Keratinocyte (primary cell): Measurements from ENCODE around the gene C1orf56. TPM values are rescaled to one million over a fixed set of nuclear protein-coding genes. Genes with fewer than 3 reads are reported as not detected.

ENCODE experiments used
- DNase-seq: peaks from one replicate; pipeline ENCODE4 v3.0.0-alpha.2; 2011; ENCODE audit warnings: low read depth, missing footprints, low spot score
- FAIRE-seq: peaks from 2 replicates; lab custom pipeline; 2011; peaks lifted over from hg19 to GRCh38; lab: Jason Lieb, UNC
- H2AFZ ChIP-seq: 2 replicates; pipeline ENCODE4 v1.6.0; 2012; ENCODE audit warnings: low read length, control low read depth, inconsistent platforms; ENCODE audit not compliant: control insufficient read depth
- H3K27ac ChIP-seq: 2 replicates; pipeline ENCODE4 v1.5.1; 2011; ENCODE audit warnings: low read length; ENCODE audit not compliant: control insufficient read depth, insufficient read depth
- H3K27me3 ChIP-seq: 3 replicates; pipeline ENCODE4 v1.6.0; 2011; ENCODE audit warnings: low read length; ENCODE audit not compliant: control insufficient read depth, insufficient read depth; ENCODE audit errors: extremely low read depth
- H3K36me3 ChIP-seq, 2 experiments: 2 replicates in 1 of 2; 3 replicates in 1 of 2; pipeline ENCODE4 v1.5.1; 2011; ENCODE audit warnings: low read length in 2 of 2, mild to moderate bottlenecking in 1 of 2; ENCODE audit not compliant: control insufficient read depth in 2 of 2, insufficient read depth in 2 of 2; ENCODE audit errors: extremely low read depth in 1 of 2
- H3K4me1 ChIP-seq: 3 replicates; pipeline ENCODE4 v1.5.1; 2011; ENCODE audit warnings: low read length; ENCODE audit not compliant: control insufficient read depth, insufficient read depth; ENCODE audit errors: extremely low read depth
- H3K4me2 ChIP-seq: 3 replicates; pipeline ENCODE4 v1.6.0; 2011; ENCODE audit warnings: low read depth, low read length; ENCODE audit not compliant: control insufficient read depth, insufficient read depth; ENCODE audit errors: extremely low read depth
- H3K4me3 ChIP-seq, 3 experiments: fragments of 200-600 bp in 1 of 3; sonication (generic) in 1 of 3; 2 replicates in 2 of 3; 3 replicates in 1 of 3; pipeline ENCODE4 v1.5.1; 2011 to 2016; ENCODE audit warnings: low read length in 3 of 3, mild to moderate bottlenecking in 3 of 3, control low read depth in 2 of 3, inconsistent platforms in 1 of 3, low read depth in 1 of 3, mixed read lengths in 1 of 3, mixed run types in 1 of 3, moderate library complexity in 1 of 3; ENCODE audit not compliant: control insufficient read depth in 2 of 3, insufficient read depth in 2 of 3; ENCODE audit errors: extremely low read depth in 1 of 3
- H3K79me2 ChIP-seq: 2 replicates; pipeline ENCODE4 v1.6.0; 2012; ENCODE audit warnings: low read length; ENCODE audit not compliant: control insufficient read depth, insufficient read depth
- H3K9ac ChIP-seq: 3 replicates; pipeline ENCODE4 v1.6.0; 2011; ENCODE audit warnings: low read length; ENCODE audit not compliant: control insufficient read depth, insufficient read depth; ENCODE audit errors: extremely low read depth
- H3K9me1 ChIP-seq: 3 replicates; pipeline ENCODE4 v1.6.0; 2011; ENCODE audit warnings: low read length; ENCODE audit not compliant: control insufficient read depth, insufficient read depth; ENCODE audit errors: extremely low read depth
- H3K9me3 ChIP-seq: 2 replicates; pipeline ENCODE4 v1.5.1; 2012; ENCODE audit warnings: low read depth, low read length; ENCODE audit not compliant: control insufficient read depth
- H4K20me1 ChIP-seq: 3 replicates; pipeline ENCODE4 v1.6.0; 2011; ENCODE audit warnings: low read length; ENCODE audit not compliant: control insufficient read depth, insufficient read depth; ENCODE audit errors: extremely low read depth
- CTCF ChIP-seq, 3 experiments: IDR thresholded peaks in 1 of 3; conservative IDR thresholded peaks in 1 of 3; optimal IDR thresholded peaks in 1 of 3; 2 replicates in 2 of 3; 3 replicates in 1 of 3; pipeline versions ENCODE3 to v1.5.1; 2011; ENCODE audit warnings: low read length in 3 of 3, mild to moderate bottlenecking in 3 of 3, moderate library complexity in 2 of 3, control low read depth in 1 of 3, inconsistent platforms in 1 of 3; ENCODE audit not compliant: insufficient read depth in 2 of 3; ENCODE audit errors: extremely low read depth in 1 of 3
- EZH2 ChIP-seq: IDR thresholded peaks from one replicate; pipeline ENCODE4 v1.6.1; 2012; ENCODE audit warnings: inconsistent platforms, mild to moderate bottlenecking, low read length, moderate library complexity
- dilution Hi-C: fragments of 300-500 bp; cut with MboI; formaldehyde crosslinking; loops from one replicate; pipeline ENCODE4 v1.7.0; 2020; ENCODE audit warnings: low sequenced_read_pairs; ENCODE audit not compliant: extremely low pct_ligation_motif_present
- polyA plus RNA-seq, 5 experiments: library from polyadenylated mRNA; depleted of rRNA in 3 of 5; stranded (reverse) in 3 of 5; stranded (forward) in 1 of 5; unstranded in 1 of 5; fragments of >200 nt; gene quantifications; 1 replicate in 1 of 5; 2 replicates in 3 of 5; 3 replicates in 1 of 5; pipeline versions ENCODE4 v1.2.1 to v1.2.3, GENCODE V29; 2011 to 2012; ENCODE audit warnings: missing spikeins in 2 of 5, low read depth in 1 of 5, low replicate concordance in 1 of 5

C1orf56 gene
- polyA plus RNA-seq, 1 donor (not counting 4 experiments of a cell fraction or from before 2014, with no cell fraction given), result 0.26 TPM

- Histone ChIP-seq H3K4me3 (no peak overlapping the region), H3K9me3 (no peaks in the 10 kb centered on the region), H3K27ac (peak overlapping the region; percentile 78), H4K20me1 (peaks cover 8% of the 10 kb centered on the region), H2AFZ (peak overlapping the region; percentile 81), H3K36me3 (peaks cover 3 to 7% of the 10 kb centered on the region in 2 experiments), H3K27me3 (no peaks in the 10 kb centered on the region), H3K4me1 (peaks cover 31% of the 10 kb centered on the region), H3K9ac (peak overlapping the region; percentile 68), H3K79me2 (peaks cover 33% of the 10 kb centered on the region), H3K4me2 (peak overlapping the region; percentile 56), H3K9me1 (peaks cover 3% of the 10 kb centered on the region)
- dilution Hi-C loops, result no loop called here
- no peak for FAIRE-seq
- TF ChIP-seq CTCF (optimal IDR thresholded peaks at IDR 0.05 in 1 of 3, IDR thresholded peaks at IDR 0.05 in 1 of 3, conservative IDR thresholded peaks at IDR 0.05 in 1 of 3; ENCODE audit: extremely low read depth in 1 of 3, insufficient read depth in 2 of 3, low read length in 3 of 3), result no peak
- TF ChIP-seq EZH2, result no peak
- DNase-seq, result no peak
Measured at GRCh38 chr1:151062741-151063371, 15.3 kb downstream of the C1orf56 start.

- Histone ChIP-seq H3K4me2 (no peak overlapping the region), H3K79me2 (peaks cover 13% of the 10 kb centered on the region)
- dilution Hi-C loops, result no loop called here
Measured at GRCh38 chr1:151065089-151065645, 17.6 kb downstream of the C1orf56 start.

More at GRCh38 chr1:151065089-151065645, 17.6 kb downstream of the C1orf56 start:
- FAIRE-seq, result no peak
- Histone ChIP-seq H3K27me3 (no peaks in the 10 kb centered on the region), H3K9ac (no peak overlapping the region), H3K4me1 (peaks cover 19% of the 10 kb centered on the region), H2AFZ (no peak overlapping the region), H3K4me3 (no peak overlapping the region), H4K20me1 (no peaks in the 10 kb centered on the region), H3K9me3 (no peaks in the 10 kb centered on the region), H3K36me3 (peaks cover 0 to 2% of the 10 kb centered on the region in 2 experiments), H3K27ac (no peak overlapping the region), H3K9me1 (no peaks in the 10 kb centered on the region)
- TF ChIP-seq EZH2 (no peak), CTCF (optimal IDR thresholded peaks at IDR 0.05 in 1 of 3, IDR thresholded peaks at IDR 0.05 in 1 of 3, conservative IDR thresholded peaks at IDR 0.05 in 1 of 3; ENCODE audit: extremely low read depth in 1 of 3, insufficient read depth in 2 of 3, low read length in 3 of 3) (no peak)
- DNase-seq, result no peak
